Fibroblast of lung (primary cell): ENCODE data around the gene ERV3-1.
"Not testable (repeated sequence)": the region's sequence is repeated elsewhere in the genome, so short reads cannot be mapped to it uniquely, and the experiment has no call there.

ENCODE experiments used
- EZH2 ChIP-seq: IDR thresholded peaks from 2 replicates; pipeline ENCODE4 v1.5.1; 2012; ENCODE audit warnings: low read length, control low read depth, mild to moderate bottlenecking; ENCODE audit errors: missing control alignments
- TF ChIP-seq, protein P1 (sequence below), 2 donors: IDR thresholded peaks in 1 of 2; conservative IDR thresholded peaks in 1 of 2; 1 replicate in 1 of 2; 2 replicates in 1 of 2; pipeline ENCODE4 v1.5.1; 2011 to 2012; ENCODE audit warnings: low read length in 2 of 2, control low read depth in 1 of 2, inconsistent platforms in 1 of 2, low read depth in 1 of 2, mild to moderate bottlenecking in 1 of 2

DNA sequence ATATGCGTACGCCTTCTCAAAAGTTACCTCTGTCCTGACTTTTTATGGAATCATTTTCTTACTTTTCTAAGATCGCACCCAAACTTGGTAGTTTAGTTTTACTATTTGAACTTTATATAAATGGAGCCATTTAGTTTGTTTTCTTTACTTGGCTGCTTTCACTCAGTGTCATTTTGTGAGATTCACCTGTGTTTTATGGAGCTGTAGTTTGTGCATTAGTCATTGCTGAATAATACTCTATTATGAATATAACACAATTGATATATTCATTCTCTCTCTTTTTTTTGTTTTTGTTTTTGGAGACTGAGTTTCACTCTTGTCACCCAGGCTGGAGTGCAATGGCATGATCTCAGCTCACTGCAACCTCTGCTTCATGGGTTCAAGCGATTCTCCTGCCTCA, 49.3 kb upstream of the ERV3-1 start:
- TF ChIP-seq, protein P1, sequence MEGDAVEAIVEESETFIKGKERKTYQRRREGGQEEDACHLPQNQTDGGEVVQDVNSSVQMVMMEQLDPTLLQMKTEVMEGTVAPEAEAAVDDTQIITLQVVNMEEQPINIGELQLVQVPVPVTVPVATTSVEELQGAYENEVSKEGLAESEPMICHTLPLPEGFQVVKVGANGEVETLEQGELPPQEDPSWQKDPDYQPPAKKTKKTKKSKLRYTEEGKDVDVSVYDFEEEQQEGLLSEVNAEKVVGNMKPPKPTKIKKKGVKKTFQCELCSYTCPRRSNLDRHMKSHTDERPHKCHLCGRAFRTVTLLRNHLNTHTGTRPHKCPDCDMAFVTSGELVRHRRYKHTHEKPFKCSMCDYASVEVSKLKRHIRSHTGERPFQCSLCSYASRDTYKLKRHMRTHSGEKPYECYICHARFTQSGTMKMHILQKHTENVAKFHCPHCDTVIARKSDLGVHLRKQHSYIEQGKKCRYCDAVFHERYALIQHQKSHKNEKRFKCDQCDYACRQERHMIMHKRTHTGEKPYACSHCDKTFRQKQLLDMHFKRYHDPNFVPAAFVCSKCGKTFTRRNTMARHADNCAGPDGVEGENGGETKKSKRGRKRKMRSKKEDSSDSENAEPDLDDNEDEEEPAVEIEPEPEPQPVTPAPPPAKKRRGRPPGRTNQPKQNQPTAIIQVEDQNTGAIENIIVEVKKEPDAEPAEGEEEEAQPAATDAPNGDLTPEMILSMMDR (conservative IDR thresholded peaks at IDR 0.05 in 1 of 2, IDR thresholded peaks at IDR 0.05 in 1 of 2; ENCODE audit: low read depth in 1 of 2, low read length in 2 of 2) = not testable (repeated sequence)
- TF ChIP-seq EZH2 = not testable (repeated sequence)
